GM13977 (cell line): ENCODE data around the gene GPR6.

ENCODE experiments used
- DNase-seq: peaks from one replicate; pipeline ENCODE4 v3.0.0; 2012; ENCODE audit warnings: low spot score
- in situ Hi-C: fragments of 300-500 bp; cut with MboI; formaldehyde crosslinking; loops from one replicate; pipeline ENCODE4 v1.12.0; 2022; ENCODE audit warnings: low sequenced_read_pairs, low pct_unique_long_range_greater_than_20kb, mixed read lengths, inconsistent platforms; ENCODE audit not compliant: unreplicated experiment
- TF ChIP-seq, protein P1 (sequence below): IDR thresholded peaks from 2 replicates; pipeline ENCODE4 v1.5.1; 2012; ENCODE audit warnings: mild to moderate bottlenecking, control low read depth; ENCODE audit not compliant: insufficient read depth; ENCODE audit errors: extremely low read depth, missing control alignments

Gene GPR6

DNA sequence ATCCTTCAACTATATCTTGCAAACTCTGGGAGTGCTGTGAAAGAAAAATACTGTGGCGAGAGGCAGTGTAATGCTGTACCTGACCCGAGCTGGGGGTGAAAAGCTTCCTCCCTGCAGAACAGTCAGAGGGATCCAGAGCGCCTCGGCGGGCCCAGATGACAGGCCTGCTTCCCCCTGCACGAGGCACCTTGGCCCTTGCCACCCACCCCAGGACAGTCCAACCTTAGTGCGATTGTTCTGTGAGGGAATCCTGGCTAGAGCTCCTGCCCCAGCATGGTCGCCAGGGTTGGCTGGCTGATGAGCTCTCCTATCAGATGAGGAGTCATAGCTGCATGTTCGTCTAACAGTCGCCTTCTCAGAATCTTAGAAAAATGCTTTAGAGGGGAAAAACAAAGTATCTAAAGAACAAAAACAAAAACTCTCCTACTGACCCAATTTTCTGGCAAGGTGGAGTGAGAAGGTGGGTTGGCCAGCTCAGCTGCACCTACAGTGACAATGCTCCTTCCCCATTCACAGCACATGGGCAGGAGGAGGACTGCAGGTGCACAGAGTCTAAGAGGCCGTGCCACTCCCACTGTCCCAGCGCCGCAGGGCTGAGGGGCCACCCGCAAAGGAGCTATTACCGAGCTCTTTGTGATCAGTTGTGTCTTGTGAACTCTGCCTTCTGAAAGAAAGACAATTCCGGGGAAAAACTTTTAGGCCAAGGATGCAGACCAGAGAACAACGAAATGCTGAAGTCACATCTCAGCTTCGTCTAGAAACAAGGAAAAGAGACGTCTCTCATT lies 28.6 kb upstream of the GPR6 start:
- DNase-seq: no peak
- in situ Hi-C loops: no loop called here
- TF ChIP-seq, protein P1, sequence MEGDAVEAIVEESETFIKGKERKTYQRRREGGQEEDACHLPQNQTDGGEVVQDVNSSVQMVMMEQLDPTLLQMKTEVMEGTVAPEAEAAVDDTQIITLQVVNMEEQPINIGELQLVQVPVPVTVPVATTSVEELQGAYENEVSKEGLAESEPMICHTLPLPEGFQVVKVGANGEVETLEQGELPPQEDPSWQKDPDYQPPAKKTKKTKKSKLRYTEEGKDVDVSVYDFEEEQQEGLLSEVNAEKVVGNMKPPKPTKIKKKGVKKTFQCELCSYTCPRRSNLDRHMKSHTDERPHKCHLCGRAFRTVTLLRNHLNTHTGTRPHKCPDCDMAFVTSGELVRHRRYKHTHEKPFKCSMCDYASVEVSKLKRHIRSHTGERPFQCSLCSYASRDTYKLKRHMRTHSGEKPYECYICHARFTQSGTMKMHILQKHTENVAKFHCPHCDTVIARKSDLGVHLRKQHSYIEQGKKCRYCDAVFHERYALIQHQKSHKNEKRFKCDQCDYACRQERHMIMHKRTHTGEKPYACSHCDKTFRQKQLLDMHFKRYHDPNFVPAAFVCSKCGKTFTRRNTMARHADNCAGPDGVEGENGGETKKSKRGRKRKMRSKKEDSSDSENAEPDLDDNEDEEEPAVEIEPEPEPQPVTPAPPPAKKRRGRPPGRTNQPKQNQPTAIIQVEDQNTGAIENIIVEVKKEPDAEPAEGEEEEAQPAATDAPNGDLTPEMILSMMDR: no peak

GRCh38 chr6:109955491-109955890 lies 22.6 kb upstream of the GPR6 start:
- in situ Hi-C loops: no loop called here
- DNase-seq: no peak
- TF ChIP-seq, protein P1: no peak

GRCh38 chr6:109958626-109959025 lies 19.5 kb upstream of the GPR6 start:
- in situ Hi-C loops: no loop called here
- TF ChIP-seq, protein P1: no peak
- DNase-seq: no peak

GRCh38 chr6:109961611-109962041 lies 16.5 kb upstream of the GPR6 start:
- in situ Hi-C loops: no loop called here
- no peak for DNase-seq
- TF ChIP-seq, protein P1: no peak

GRCh38 chr6:109962271-109962670 lies 15.8 kb upstream of the GPR6 start:
- TF ChIP-seq, protein P1: no peak
- DNase-seq: no peak
- in situ Hi-C loops: no loop called here

- in situ Hi-C loops: no loop called here
- TF ChIP-seq, protein P1: no peak
- no peak for DNase-seq
These were observed 14.4 kb upstream of the GPR6 start for GRCh38 chr6:109963598-109964170.
